Measurements from ENCODE around the gene CDC42SE2. TPM values are rescaled to one million over a fixed set of nuclear protein-coding genes. Genes with fewer than 3 reads are reported as not detected.

The CDC42SE2 gene
- total and polyA plus RNA-seq, 12 donors = 5.1 to 26.7 (median 19.2) TPM

GRCh38 chr5:131316026-131316425 is 52.2 kb downstream of the CDC42SE2 start:
- DNase-seq = no peak
- intact Hi-C loops (cut with DNase I) = no loop called here

DNA sequence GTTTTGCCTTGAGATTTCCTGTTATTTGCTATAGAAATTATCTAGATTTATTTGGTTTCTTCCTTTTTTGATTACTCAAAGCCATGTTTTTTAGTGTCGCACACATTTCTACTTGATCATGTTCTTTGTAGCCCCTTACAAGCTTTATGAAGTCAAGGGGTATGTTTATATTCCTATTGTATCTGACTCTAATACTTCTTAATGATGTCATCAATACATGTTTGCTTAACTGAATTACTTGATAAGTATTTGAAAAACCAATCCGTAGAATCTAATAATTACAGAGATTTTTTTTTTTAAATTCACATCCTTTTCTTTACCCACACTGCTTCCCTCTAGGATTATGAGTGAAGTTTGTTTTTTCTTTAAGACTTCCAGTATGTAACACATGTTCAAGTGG is 53.0 kb downstream of the CDC42SE2 start:
- WGBS, 4 donors = 93 to 99% (median 98%) methylated on average over 2 of the region's 2 CpGs
- Histone ChIP-seq H3K36me3 (replicated peaks in 1 of 2) (no peaks in the 10 kb centered on the region), H3K4me3 (no peak overlapping the region), H3K27ac (no peak overlapping the region), H3K9me3 (replicated peaks in 1 of 3) (no peaks in the 10 kb centered on the region), H3K4me1 (replicated peaks in 1 of 2) (peaks cover 0 to 5% of the 10 kb centered on the region in 2 donors), H3K27me3 (no peaks in the 10 kb centered on the region)
- intact Hi-C loops (cut with DNase I) = no loop called here
- no peak for TF ChIP-seq CTCF (IDR thresholded peaks at IDR 0.05)
- TF ChIP-seq POLR2A (IDR thresholded peaks at IDR 0.05) = no peak
- DNase-seq = no peak

More at GRCh38 chr5:131316026-131316425, 52.2 kb downstream of the CDC42SE2 start:
- no peak for TF ChIP-seq CTCF (IDR thresholded peaks at IDR 0.05)
- TF ChIP-seq POLR2A (IDR thresholded peaks at IDR 0.05) = no peak
- H3K9me3 ChIP-seq (replicated peaks in 1 of 3) = no peaks in the 10 kb centered on the region
- H3K27ac ChIP-seq = no peak overlapping the region
- no peak overlapping the region for H3K4me3 ChIP-seq
- 88 to 94% (median 92%) methylated on average over 2 of the region's 2 CpGs for WGBS, 4 donors
- no peaks in the 10 kb centered on the region for H3K36me3 ChIP-seq (replicated peaks in 1 of 2)
- H3K4me1 ChIP-seq (replicated peaks in 1 of 2) = peaks cover 0 to 5% of the 10 kb centered on the region in 2 donors
- no peaks in the 10 kb centered on the region for H3K27me3 ChIP-seq

GRCh38 chr5:131318455-131318854 is 54.6 kb downstream of the CDC42SE2 start:
- Histone ChIP-seq H3K4me1 (replicated peaks in 1 of 2) (peaks cover 0 to 5% of the 10 kb centered on the region in 2 donors), H3K27me3 (no peaks in the 10 kb centered on the region), H3K9me3 (replicated peaks in 1 of 3) (no peaks in the 10 kb centered on the region), H3K36me3 (replicated peaks in 1 of 2) (no peaks in the 10 kb centered on the region), H3K4me3 (no peak overlapping the region), H3K27ac (no peak overlapping the region)
- intact Hi-C loops (cut with DNase I) = no loop called here
- no peak for DNase-seq
- TF ChIP-seq CTCF (IDR thresholded peaks at IDR 0.05) (no peak), POLR2A (IDR thresholded peaks at IDR 0.05) (no peak)

DNA sequence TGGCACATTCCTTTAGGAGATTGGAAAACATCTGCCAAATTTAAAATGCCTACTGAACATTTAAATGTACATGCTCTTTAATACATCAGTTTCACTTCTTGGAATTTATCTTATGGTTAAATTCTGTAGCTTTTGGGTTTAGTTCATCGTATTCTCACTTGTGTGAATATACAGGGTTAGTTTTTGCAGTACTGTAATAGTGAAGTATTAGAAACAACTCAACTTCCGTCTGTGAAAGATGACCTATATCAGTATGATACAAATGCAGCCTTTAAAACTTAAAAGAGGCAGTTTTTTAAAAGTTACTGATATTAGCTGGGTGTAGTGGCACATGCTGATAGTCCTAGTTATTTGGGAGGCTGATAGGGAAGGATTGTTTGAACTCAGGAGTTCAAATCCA is 57.2 kb downstream of the CDC42SE2 start:
- no peaks in the 10 kb centered on the region for H3K9me3 ChIP-seq (replicated peaks in 1 of 3)
- no peak overlapping the region for H3K4me3 ChIP-seq
- intact Hi-C loops (cut with DNase I) = loop anchor here in 1 of 2 donors (10.0 kb wide), 1 partner anchor 46 kb away; no protein-coding TSS in a partner anchor
- no peak overlapping the region for H3K27ac ChIP-seq
- peaks cover 0 to 16% of the 10 kb centered on the region in 2 donors for H3K4me1 ChIP-seq (replicated peaks in 1 of 2)
- 38 to 48% (median 46%) methylated on average over 2 of the region's 2 CpGs for WGBS, 4 donors
- DNase-seq = no peak
- H3K36me3 ChIP-seq (replicated peaks in 1 of 2) = no peaks in the 10 kb centered on the region
- no peak for TF ChIP-seq POLR2A (IDR thresholded peaks at IDR 0.05)
- no peaks in the 10 kb centered on the region for H3K27me3 ChIP-seq

- no peak for DNase-seq
- intact Hi-C loops (cut with DNase I) = loop anchor here in 1 of 2 donors (10.0 kb wide), 1 partner anchor 48 kb away; no protein-coding TSS in a partner anchor
- Histone ChIP-seq H3K4me3 (no peak overlapping the region), H3K9me3 (replicated peaks in 1 of 3) (no peaks in the 10 kb centered on the region), H3K27me3 (no peaks in the 10 kb centered on the region), H3K4me1 (replicated peaks in 1 of 2) (peaks cover 0 to 16% of the 10 kb centered on the region in 2 donors), H3K27ac (no peak overlapping the region), H3K36me3 (replicated peaks in 1 of 2) (no peaks in the 10 kb centered on the region)
- 81 to 89% (median 84%) methylated on average over 4 of the region's 4 CpGs for WGBS, 4 donors
- TF ChIP-seq POLR2A (IDR thresholded peaks at IDR 0.05) = no peak
- no peak for TF ChIP-seq CTCF (IDR thresholded peaks at IDR 0.05)
Observed at GRCh38 chr5:131322926-131323325, 59.1 kb downstream of the CDC42SE2 start.

All from adrenal gland (tissue), 12 donors.